GM18499 (cell line): Measurements from ENCODE around the gene TBC1D14.
"Not testable (repeated sequence)": the region's sequence is repeated elsewhere in the genome, so short reads cannot be mapped to it uniquely, and the experiment has no call there.

Experiments used
- ATAC-seq: cut with Tn5 transposase; IDR thresholded peaks from one replicate; pipeline ENCODE4 v1.9.1; 2021; ENCODE audit warnings: moderate number of reproducible peaks; ENCODE audit not compliant: insufficient read depth, unreplicated experiment

Gene TBC1D14

GRCh38 chr4:7073526-7074390 is 164.1 kb downstream of the TBC1D14 start:
- ATAC-seq: no peak

- no peak for ATAC-seq
These were observed 164.8 kb downstream of the TBC1D14 start for GRCh38 chr4:7074426-7074825.

GRCh38 chr4:7075962-7076695 is 166.5 kb downstream of the TBC1D14 start:
- ATAC-seq: no peak

GRCh38 chr4:7076696-7077082 is 167.1 kb downstream of the TBC1D14 start:
- ATAC-seq: no peak

- no peak for ATAC-seq
These were observed 167.7 kb downstream of the TBC1D14 start for GRCh38 chr4:7077371-7077770.

- no peak for ATAC-seq
These were observed 168.4 kb downstream of the TBC1D14 start for GRCh38 chr4:7078025-7078424.

GRCh38 chr4:7079483-7079882 is 169.9 kb downstream of the TBC1D14 start:
- not testable (repeated sequence) for ATAC-seq

- ATAC-seq: not testable (repeated sequence)
These were observed 170.3 kb downstream of the TBC1D14 start for GRCh38 chr4:7079909-7080308.
